Loucy (cell line): ENCODE measurements around the gene SHROOM3.

Experiments
- H2AFZ ChIP-seq: fragments of 200-600 bp; sonication (generic); 2 replicates; pipeline ENCODE4 v1.6.0; 2016; ENCODE audit warnings: antibody characterized with exemption, mild to moderate bottlenecking, low read length, moderate library complexity
- H3F3A ChIP-seq: fragments of 200-600 bp; 2 replicates; pipeline ENCODE4 v1.6.0; 2016; ENCODE audit warnings: antibody characterized with exemption, low read depth, mild to moderate bottlenecking
- H3K27me3 ChIP-seq: fragments of 200-600 bp; sonication (generic); 2 replicates; pipeline ENCODE4 v1.6.1; 2014; ENCODE audit warnings: low read length, mild to moderate bottlenecking; ENCODE audit not compliant: insufficient read depth, poor library complexity, severe bottlenecking
- H3K36me3 ChIP-seq: fragments of 200-600 bp; sonication (generic); 2 replicates; pipeline ENCODE4 v1.6.1; 2016; ENCODE audit warnings: low read length; ENCODE audit not compliant: insufficient read depth
- H3K4me1 ChIP-seq: fragments of 200-600 bp; sonication (generic); 2 replicates; pipeline ENCODE4 v1.5.1; 2014; ENCODE audit warnings: low read length, mild to moderate bottlenecking; ENCODE audit not compliant: insufficient read depth, poor library complexity, severe bottlenecking
- H3K4me2 ChIP-seq: fragments of 200-600 bp; sonication (generic); 2 replicates; pipeline ENCODE4 v1.6.0; 2014; ENCODE audit warnings: antibody characterized with exemption, low read length, low read depth, mild to moderate bottlenecking; ENCODE audit not compliant: poor library complexity, severe bottlenecking
- H3K4me3 ChIP-seq: fragments of 200-600 bp; sonication (generic); 2 replicates; pipeline ENCODE4 v1.5.1; 2014; ENCODE audit warnings: low read length, mild to moderate bottlenecking, mixed read lengths; ENCODE audit not compliant: poor library complexity, severe bottlenecking
- H3K79me2 ChIP-seq: fragments of 200-600 bp; sonication (generic); 2 replicates; pipeline ENCODE4 v1.6.1; 2014; ENCODE audit warnings: low read length; ENCODE audit not compliant: insufficient read depth
- H3K9ac ChIP-seq: fragments of 200-600 bp; sonication (generic); 2 replicates; pipeline ENCODE4 v1.6.0; 2014; ENCODE audit warnings: mild to moderate bottlenecking, low read depth, low read length, moderate library complexity; ENCODE audit not compliant: poor library complexity, severe bottlenecking
- H3K9me2 ChIP-seq: fragments of 200-600 bp; sonication (generic); replicated peaks from 2 replicates; pipeline ENCODE4 v1.6.1; 2016; ENCODE audit warnings: low read depth, low read length, mixed read lengths
- H3K9me3 ChIP-seq: fragments of 200-600 bp; sonication (generic); 2 replicates; pipeline ENCODE4 v1.6.1; 2014; ENCODE audit warnings: mild to moderate bottlenecking, antibody characterized with exemption, low read length, low read depth; ENCODE audit not compliant: insufficient read depth
- H4K20me1 ChIP-seq: fragments of 200-600 bp; sonication (generic); 2 replicates; pipeline ENCODE4 v1.6.0; 2014; ENCODE audit warnings: antibody characterized with exemption, low read length, mild to moderate bottlenecking; ENCODE audit not compliant: insufficient read depth, poor library complexity, severe bottlenecking
- CTCF ChIP-seq: fragments of 200-600 bp; sonication (generic); conservative IDR thresholded peaks from 2 replicates; pipeline ENCODE4 v1.5.1; 2014; ENCODE audit warnings: mild to moderate bottlenecking, antibody characterized with exemption, low read length
- EZH2phosphoT487 ChIP-seq: fragments of 200-600 bp; IDR thresholded peaks from 2 replicates; pipeline ENCODE4 v1.6.1; 2018; ENCODE audit warnings: antibody characterized with exemption, mild to moderate bottlenecking, moderate library complexity, borderline replicate concordance

The SHROOM3 gene

GRCh38 chr4:76559236-76560071, 124.4 kb downstream of the SHROOM3 start:
- Histone ChIP-seq H3K79me2 (no peaks in the 10 kb centered on the region), H3K36me3 (no peaks in the 10 kb centered on the region), H3K9ac (no peak overlapping the region), H3F3A (no peaks in the 10 kb centered on the region), H3K4me3 (no peak overlapping the region), H3K9me3 (no peaks in the 10 kb centered on the region), H3K4me2 (no peak overlapping the region), H3K4me1 (peaks cover 15% of the 10 kb centered on the region), H3K27me3 (no peaks in the 10 kb centered on the region), H4K20me1 (no peaks in the 10 kb centered on the region), H2AFZ (no peak overlapping the region), H3K9me2 (no peaks in the 10 kb centered on the region)
- TF ChIP-seq EZH2phosphoT487 (no peak), CTCF (no peak)

GRCh38 chr4:76562161-76562560, 127.1 kb downstream of the SHROOM3 start:
- Histone ChIP-seq H3K4me3 (no peak overlapping the region), H3K9ac (no peak overlapping the region), H3K36me3 (no peaks in the 10 kb centered on the region), H3K4me2 (no peak overlapping the region), H3K4me1 (peaks cover 16% of the 10 kb centered on the region), H4K20me1 (no peaks in the 10 kb centered on the region), H3K9me2 (no peaks in the 10 kb centered on the region), H3F3A (no peaks in the 10 kb centered on the region), H3K79me2 (no peaks in the 10 kb centered on the region), H3K9me3 (no peaks in the 10 kb centered on the region), H2AFZ (no peak overlapping the region), H3K27me3 (no peaks in the 10 kb centered on the region)
- no peak for TF ChIP-seq EZH2phosphoT487
- TF ChIP-seq CTCF: no peak

GRCh38 chr4:76562836-76563453, 127.9 kb downstream of the SHROOM3 start:
- H3F3A ChIP-seq: no peaks in the 10 kb centered on the region
- no peaks in the 10 kb centered on the region for H4K20me1 ChIP-seq
- no peaks in the 10 kb centered on the region for H3K9me3 ChIP-seq
- H3K36me3 ChIP-seq: no peaks in the 10 kb centered on the region
- no peaks in the 10 kb centered on the region for H3K79me2 ChIP-seq
- no peaks in the 10 kb centered on the region for H3K9me2 ChIP-seq
- no peak overlapping the region for H2AFZ ChIP-seq
- no peak for TF ChIP-seq CTCF
- no peak for TF ChIP-seq EZH2phosphoT487
- peaks cover 16% of the 10 kb centered on the region for H3K4me1 ChIP-seq
- no peaks in the 10 kb centered on the region for H3K27me3 ChIP-seq
- peak overlapping the region; percentile 9 for H3K4me2 ChIP-seq
- no peak overlapping the region for H3K9ac ChIP-seq
- no peak overlapping the region for H3K4me3 ChIP-seq
